ENCODE results near the gene UBE2L3.
"Not testable (repeated sequence)": the region's sequence is repeated elsewhere in the genome, so short reads cannot be mapped to it uniquely, and the experiment has no call there.

UBE2L3 gene

GRCh38 chr22:21628386-21629254 lies 61.1 kb downstream of the UBE2L3 start:
- FAIRE-seq = no peak

- FAIRE-seq = no peak
Observed at GRCh38 chr22:21629255-21630149, 62.0 kb downstream of the UBE2L3 start, which contains the start of gene YDJC. Gene YDJC (minus strand): TSS chr22:21630022. CDS start chr22:21630014, 8 bp downstream.

GRCh38 chr22:21631025-21631424 lies 63.5 kb downstream of the UBE2L3 start:
- FAIRE-seq = no peak

- no peak for FAIRE-seq
Observed at GRCh38 chr22:21632237-21632895, 64.9 kb downstream of the UBE2L3 start, which contains the start of gene CCDC116. Gene CCDC116 (plus strand): TSS chr22:21632760. CDS start chr22:21633182, 422 bp downstream.

- FAIRE-seq = no peak
Observed at GRCh38 chr22:21632931-21633330, 65.4 kb downstream of the UBE2L3 start.

GRCh38 chr22:21633481-21633880 lies 66.0 kb downstream of the UBE2L3 start:
- no peak for FAIRE-seq

GRCh38 chr22:21634081-21634480 lies 66.6 kb downstream of the UBE2L3 start:
- no peak for FAIRE-seq

- FAIRE-seq = no peak
Observed at GRCh38 chr22:21634844-21635243, 67.3 kb downstream of the UBE2L3 start.

- no peak for FAIRE-seq
Observed at GRCh38 chr22:21635771-21636510, 68.4 kb downstream of the UBE2L3 start.

GRCh38 chr22:21636629-21637218 lies 69.2 kb downstream of the UBE2L3 start:
- FAIRE-seq = no peak

GRCh38 chr22:21637450-21637849 lies 69.9 kb downstream of the UBE2L3 start:
- FAIRE-seq = not testable (repeated sequence)

GRCh38 chr22:21639359-21639758 lies 71.8 kb downstream of the UBE2L3 start:
- no peak for FAIRE-seq

GRCh38 chr22:21640810-21641209 lies 73.3 kb downstream of the UBE2L3 start:
- FAIRE-seq = no peak

GRCh38 chr22:21641417-21641788 lies 73.9 kb downstream of the UBE2L3 start:
- no peak for FAIRE-seq

- peak; percentile 96 for FAIRE-seq
Observed at GRCh38 chr22:21641789-21642583, 74.5 kb downstream of the UBE2L3 start, which contains the start of gene SDF2L1. Gene SDF2L1 (plus strand): TSS chr22:21642302. CDS start chr22:21642337, 35 bp downstream.

- FAIRE-seq = no peak
Observed at GRCh38 chr22:21642584-21643448, 75.3 kb downstream of the UBE2L3 start.

GRCh38 chr22:21643533-21644357 lies 76.2 kb downstream of the UBE2L3 start:
- FAIRE-seq = no peak

GRCh38 chr22:21645513-21645912 lies 78.0 kb downstream of the UBE2L3 start:
- FAIRE-seq = not testable (repeated sequence)

All from endometrium (tissue), 2 donors.